Measurements from ENCODE around the gene FAM184B.

FAM184B gene

GRCh38 chr4:17636696-17637622 lies 144.5 kb downstream of the FAM184B start:
- peak; percentile 88 for TF ChIP-seq CTCF (IDR thresholded peaks at IDR 0.05; ENCODE audit: low read depth, low read length, missing control alignments)
- no peak for DNase-seq (ENCODE audit: extremely low read depth, low read depth)
- H3K4me3 ChIP-seq (replicated peaks; ENCODE audit: low read depth, low read length), result no peak overlapping the region

GRCh38 chr4:17636341-17636695 lies 145.1 kb downstream of the FAM184B start:
- no peak for TF ChIP-seq CTCF (IDR thresholded peaks at IDR 0.05; ENCODE audit: low read depth, low read length, missing control alignments)
- H3K4me3 ChIP-seq (replicated peaks; ENCODE audit: low read depth, low read length), result no peak overlapping the region
- no peak for DNase-seq (ENCODE audit: extremely low read depth, low read depth)

DNA sequence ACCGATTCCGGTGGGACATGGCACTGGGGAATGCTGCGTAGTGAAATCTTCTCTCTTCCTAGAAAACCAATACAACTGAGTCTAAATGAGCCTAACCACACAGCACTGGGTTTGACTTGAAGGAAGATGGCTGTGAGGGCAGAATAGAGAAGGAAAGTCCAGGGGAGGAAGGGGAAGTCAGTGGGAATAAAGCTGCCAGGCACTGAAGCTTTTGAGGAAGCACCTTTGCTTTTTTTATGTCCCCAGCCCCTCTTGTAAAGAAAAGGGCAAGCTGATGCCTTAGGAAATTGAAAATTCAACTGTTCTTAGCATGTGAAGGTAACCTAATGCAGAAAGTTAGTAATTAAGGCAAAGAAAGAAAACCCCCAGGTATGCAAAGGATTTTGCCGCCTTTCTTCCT lies 146.4 kb downstream of the FAM184B start:
- TF ChIP-seq CTCF (IDR thresholded peaks at IDR 0.05; ENCODE audit: low read depth, low read length, missing control alignments), result no peak
- no peak for DNase-seq (ENCODE audit: extremely low read depth, low read depth)
- H3K4me3 ChIP-seq (replicated peaks; ENCODE audit: low read depth, low read length), result no peak overlapping the region

GRCh38 chr4:17633600-17633999 lies 147.8 kb downstream of the FAM184B start:
- no peak for DNase-seq (ENCODE audit: extremely low read depth, low read depth)
- TF ChIP-seq CTCF (IDR thresholded peaks at IDR 0.05; ENCODE audit: low read depth, low read length, missing control alignments), result no peak
- H3K4me3 ChIP-seq (replicated peaks; ENCODE audit: low read depth, low read length), result no peak overlapping the region

DNA sequence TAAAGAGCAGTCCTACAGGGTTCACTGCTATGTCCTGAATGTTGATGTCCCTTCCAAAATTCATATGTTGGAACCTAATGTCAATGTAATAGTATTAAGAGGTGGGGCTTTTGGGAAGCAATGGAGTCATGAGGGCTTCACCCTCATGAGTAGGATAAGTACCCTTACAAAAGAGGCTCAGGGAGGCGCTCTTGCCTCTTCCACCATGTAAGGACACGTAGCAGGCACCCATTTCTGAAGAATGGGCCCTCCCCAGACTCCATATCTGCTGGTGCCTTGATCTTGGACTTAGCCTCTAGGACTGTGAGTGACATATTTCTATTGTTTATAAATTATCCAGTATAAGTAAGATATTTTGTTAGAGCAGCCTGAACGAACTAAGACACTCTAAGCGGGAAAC lies 151.2 kb downstream of the FAM184B start:
- DNase-seq (ENCODE audit: extremely low read depth, low read depth), result no peak
- TF ChIP-seq CTCF (IDR thresholded peaks at IDR 0.05; ENCODE audit: low read depth, low read length, missing control alignments), result no peak
- no peak overlapping the region for H3K4me3 ChIP-seq (replicated peaks; ENCODE audit: low read depth, low read length)

DNA sequence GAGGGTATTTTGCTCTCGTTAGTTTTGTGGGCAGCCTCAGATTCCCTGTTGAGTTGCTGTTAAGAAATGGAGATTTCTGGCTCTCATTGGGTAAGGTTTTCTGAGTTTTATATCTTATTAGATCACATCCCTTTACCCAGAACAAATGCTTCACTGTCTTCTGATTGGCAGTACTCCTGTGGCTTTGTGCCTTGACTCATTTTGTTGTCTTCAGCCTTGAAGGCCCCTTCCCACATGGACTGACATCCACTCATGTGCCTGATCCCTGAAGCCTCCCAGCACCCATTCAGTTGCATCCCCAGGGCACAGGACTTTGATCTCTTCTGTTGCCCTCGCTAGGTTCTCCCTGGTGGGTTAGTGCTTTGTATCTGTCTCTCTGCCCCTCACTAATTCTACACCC lies 156.6 kb downstream of the FAM184B start:
- DNase-seq (ENCODE audit: extremely low read depth, low read depth), result no peak

More for the DNA sequence above, 156.6 kb downstream of the FAM184B start:
- H3K4me3 ChIP-seq (replicated peaks; ENCODE audit: low read depth, low read length), result no peak overlapping the region
- no peak for TF ChIP-seq CTCF (IDR thresholded peaks at IDR 0.05; ENCODE audit: low read depth, low read length, missing control alignments)

Data from HFF-Myc (cell line).